ENCODE measurements around the gene MPP3.
"Not testable (repeated sequence)": the region's sequence is repeated elsewhere in the genome, so short reads cannot be mapped to it uniquely, and the experiment has no call there.

- TF ChIP-seq POLR2AphosphoS5 (IDR thresholded peaks at IDR 0.05); POLR2A (IDR thresholded peaks at IDR 0.05); CTCF (IDR thresholded peaks at IDR 0.05); EP300 (IDR thresholded peaks at IDR 0.05; ENCODE audit: low read depth): not testable (repeated sequence)
These were observed 40.3 kb downstream of the MPP3 start for GRCh38 chr17:43792668-43793067.
